HAP-1 (cell line): ENCODE results near the gene LGALS9B.
"Not testable (repeated sequence)": the region's sequence is repeated elsewhere in the genome, so short reads cannot be mapped to it uniquely, and the experiment has no call there.

ENCODE experiments used
- DNase-seq, 2 experiments: peaks; one replicate each; pipeline ENCODE4 v3.0.0-alpha.2; 2016 to 2020; ENCODE audit warnings: low spot score in 2 of 2
- H3K27me3 ChIP-seq: fragments of 250-450 bp; sonication (Bioruptor Pico); 2 replicates; pipeline ENCODE4 v1.5.1; 2020; ENCODE audit warnings: low read depth, mild to moderate bottlenecking, moderate library complexity
- H3K36me3 ChIP-seq: fragments of 250-450 bp; sonication (Bioruptor Pico); replicated peaks from 2 replicates; pipeline ENCODE4 v1.5.1; 2020; ENCODE audit warnings: mild to moderate bottlenecking
- H3K4me1 ChIP-seq: fragments of 250-450 bp; sonication (Bioruptor Pico); 2 replicates; pipeline ENCODE4 v1.5.1; 2020; ENCODE audit warnings: mild to moderate bottlenecking
- H3K4me3 ChIP-seq: fragments of 250-450 bp; sonication (Bioruptor Pico); 2 replicates; pipeline ENCODE4 v1.5.1; 2020; ENCODE audit warnings: mild to moderate bottlenecking, moderate library complexity
- H3K9me3 ChIP-seq: fragments of 250-450 bp; sonication (Bioruptor Pico); 2 replicates; pipeline ENCODE4 v1.5.1; 2020; ENCODE audit warnings: mild to moderate bottlenecking, moderate library complexity
- in situ Hi-C: fragments of 300-500 bp; cut with MboI; formaldehyde crosslinking; loops from 3 replicates; pipeline ENCODE4 v1.14.3; 2020; ENCODE audit warnings: low sequenced_read_pairs, inconsistent platforms, mixed read lengths

LGALS9B gene

DNA sequence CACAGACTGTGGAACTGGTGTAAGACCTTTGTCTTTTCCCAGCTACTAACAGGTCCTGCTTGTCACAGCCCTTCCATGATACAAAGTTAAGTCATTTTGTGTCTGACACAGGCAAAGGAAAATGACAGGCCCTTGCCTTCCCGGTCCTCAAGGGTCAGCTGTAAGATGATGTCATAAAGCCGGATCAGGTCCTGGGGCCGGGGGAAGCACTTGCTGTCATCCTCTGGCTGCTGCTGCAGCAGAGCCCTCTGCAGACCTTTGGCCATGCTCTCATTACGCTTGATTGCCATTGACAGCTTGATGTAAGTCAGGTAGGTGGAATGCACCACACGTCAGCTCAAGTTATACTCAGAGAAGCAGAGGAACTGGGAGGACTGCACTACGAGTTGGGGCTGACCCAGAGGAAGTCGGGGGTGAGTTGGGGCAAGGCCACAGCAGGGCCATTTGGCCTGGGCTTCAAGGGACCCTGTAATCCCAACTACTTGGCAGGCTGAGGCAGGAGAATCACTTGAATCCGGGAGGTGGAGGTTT is 50.9 kb downstream of the LGALS9B start:
- H3K4me3 ChIP-seq, H3K36me3 ChIP-seq, in situ Hi-C loops, DNase-seq, H3K27me3 ChIP-seq, H3K4me1 ChIP-seq, H3K9me3 ChIP-seq: not testable (repeated sequence)

DNA sequence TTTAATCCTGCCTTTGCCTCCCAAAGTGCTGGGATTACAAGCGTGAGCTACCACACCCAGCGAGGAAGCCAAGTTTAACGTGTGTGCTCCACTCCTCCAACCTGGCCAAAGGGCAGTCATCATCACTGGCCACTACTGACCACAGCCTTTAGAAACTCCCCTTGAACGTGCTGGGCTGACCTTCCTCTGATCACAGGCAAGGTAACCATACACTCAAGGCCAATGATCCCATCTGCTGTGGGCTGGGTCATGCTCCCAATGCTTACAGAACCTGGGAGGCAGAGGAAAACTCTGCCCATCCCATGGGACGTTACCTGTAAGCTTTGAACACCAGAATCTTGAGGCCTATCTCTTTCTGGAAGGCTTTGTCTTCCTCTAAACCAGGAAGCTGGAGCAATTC is 51.9 kb downstream of the LGALS9B start:
- DNase-seq, H3K36me3 ChIP-seq, H3K4me1 ChIP-seq, in situ Hi-C loops, H3K9me3 ChIP-seq, H3K27me3 ChIP-seq, H3K4me3 ChIP-seq: not testable (repeated sequence)

DNA sequence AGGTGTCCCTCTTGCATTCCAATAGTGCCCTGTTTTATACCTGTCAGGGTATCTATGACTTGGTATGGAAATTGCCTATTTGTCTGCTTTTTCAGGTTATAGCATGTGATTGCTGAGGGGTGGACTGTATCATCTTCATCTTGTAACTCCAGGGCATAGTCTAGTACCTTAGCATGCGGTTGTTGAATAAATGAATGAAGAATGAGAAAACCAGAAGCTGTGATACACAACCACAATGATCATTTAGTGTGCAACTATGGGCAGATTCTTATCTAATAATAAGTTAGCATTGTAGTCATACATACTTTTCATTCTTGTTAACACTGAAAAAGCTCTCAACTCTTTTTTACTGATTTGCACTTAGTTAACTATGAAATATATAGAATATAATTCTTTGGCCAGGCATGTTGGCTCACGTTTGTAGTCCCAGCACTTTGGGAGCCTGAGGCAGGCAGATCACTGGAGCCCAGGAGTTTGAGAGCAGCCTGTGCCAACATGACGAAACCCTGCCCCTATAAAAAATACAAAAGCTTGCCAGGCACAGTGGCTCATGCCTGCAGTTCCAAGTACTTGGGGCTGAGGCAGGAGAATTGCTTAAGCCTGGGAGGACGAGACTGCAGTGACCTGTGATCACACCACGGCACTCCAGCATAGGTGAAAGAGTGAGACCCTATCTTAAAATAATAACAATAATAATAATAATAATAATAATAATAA is 65.9 kb downstream of the LGALS9B start:
- H3K4me1 ChIP-seq, H3K36me3 ChIP-seq, H3K4me3 ChIP-seq, H3K27me3 ChIP-seq, H3K9me3 ChIP-seq, DNase-seq, in situ Hi-C loops: not testable (repeated sequence)

DNA sequence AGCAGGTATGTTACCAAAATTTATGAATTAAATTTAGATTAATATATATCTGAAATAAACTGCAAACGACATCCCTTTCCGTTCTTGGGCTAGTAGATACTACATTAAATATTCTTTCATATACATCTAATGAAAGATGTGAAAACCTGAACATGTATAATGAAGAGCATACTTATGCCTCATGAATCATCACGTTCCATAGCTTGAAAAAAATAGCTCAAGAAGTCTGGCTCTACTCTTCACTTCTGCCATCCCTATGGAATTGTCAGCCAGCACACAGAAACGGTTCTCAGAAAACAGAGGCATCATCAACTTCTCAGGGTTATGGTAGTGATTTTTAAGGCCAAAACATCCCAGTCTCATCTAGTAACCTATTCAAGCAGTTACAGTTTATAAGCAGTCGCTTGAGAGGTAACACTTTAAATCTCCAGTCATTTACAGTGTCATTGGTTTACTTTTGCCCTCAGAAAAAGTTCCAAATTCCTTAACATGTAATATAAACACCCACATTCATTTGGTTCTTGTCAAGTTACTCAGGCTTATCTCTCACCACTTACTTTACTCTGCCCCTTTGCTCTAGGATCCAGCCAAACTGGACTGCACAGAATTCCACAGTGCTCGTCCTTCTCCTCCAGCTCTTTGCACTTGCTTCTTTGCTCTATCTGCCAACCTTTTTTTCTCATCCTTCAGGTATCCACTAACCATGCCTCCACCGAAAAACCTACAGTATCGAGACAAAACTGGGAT is 66.6 kb downstream of the LGALS9B start:
- DNase-seq, H3K9me3 ChIP-seq, in situ Hi-C loops, H3K27me3 ChIP-seq, H3K36me3 ChIP-seq, H3K4me1 ChIP-seq, H3K4me3 ChIP-seq: not testable (repeated sequence)
